ENCODE data around the gene POLR2F.

GRCh38 chr22:37904572-37905533 lies 48.6 kb upstream of the POLR2F start:
- TF ChIP-seq MAX (IDR thresholded peaks at IDR 0.05), result no peak
- no peak for TF ChIP-seq FOXA1 (IDR thresholded peaks at IDR 0.05)
- no peak for TF ChIP-seq CTCF (IDR thresholded peaks at IDR 0.05; ENCODE audit: low read depth, low read length, missing input control)
- TF ChIP-seq REST (IDR thresholded peaks at IDR 0.05), result no peak
- TF ChIP-seq RXRA (IDR thresholded peaks at IDR 0.05), result peak in 1 of 2 donors; percentile 26
- TF ChIP-seq ZBTB33 (IDR thresholded peaks at IDR 0.05), result no peak
- no peak for TF ChIP-seq EGR1 (IDR thresholded peaks at IDR 0.05; ENCODE audit: low read depth in 2 of 2)
- TF ChIP-seq JUND (IDR thresholded peaks at IDR 0.05), result no peak
